KBM-7 (cell line): ENCODE results near the gene SMCO2.

Experiments
- DNase-seq: peaks from one replicate; pipeline ENCODE4 v3.0.0-alpha.2; 2015
- in situ Hi-C: fragments of 300-500 bp; cut with MboI; formaldehyde crosslinking; loops from 2 replicates; pipeline ENCODE4 v1.14.3; 2020; ENCODE audit warnings: low sequenced_read_pairs, low pct_unique_long_range_greater_than_20kb, mixed read lengths

SMCO2 gene

GRCh38 chr12:27449893-27450534 is 3.5 kb downstream of the SMCO2 start:
- in situ Hi-C loops, result no loop called here
- DNase-seq, result no peak

GRCh38 chr12:27451036-27451825 is 4.7 kb downstream of the SMCO2 start:
- in situ Hi-C loops, result no loop called here
- no peak for DNase-seq

GRCh38 chr12:27453421-27453820 is 6.9 kb downstream of the SMCO2 start:
- in situ Hi-C loops, result no loop called here
- no peak for DNase-seq

GRCh38 chr12:27455589-27455988 is 9.1 kb downstream of the SMCO2 start:
- in situ Hi-C loops, result no loop called here
- DNase-seq, result no peak

- in situ Hi-C loops, result no loop called here
- DNase-seq, result no peak
These were observed 10.1 kb downstream of the SMCO2 start for GRCh38 chr12:27456618-27457017.

- in situ Hi-C loops, result no loop called here
- DNase-seq, result peak; percentile 91
These were observed 14.0 kb downstream of the SMCO2 start for GRCh38 chr12:27460471-27460978.

GRCh38 chr12:27462151-27462694 is 15.7 kb downstream of the SMCO2 start:
- in situ Hi-C loops, result no loop called here
- peak; percentile 30 for DNase-seq

GRCh38 chr12:27462851-27463250 is 16.3 kb downstream of the SMCO2 start:
- in situ Hi-C loops, result no loop called here
- DNase-seq, result no peak

GRCh38 chr12:27463511-27464219 is 17.1 kb downstream of the SMCO2 start:
- no peak for DNase-seq
- in situ Hi-C loops, result no loop called here

- in situ Hi-C loops, result no loop called here
- DNase-seq, result peak; percentile 44
These were observed 17.7 kb downstream of the SMCO2 start for GRCh38 chr12:27464220-27464554.

- no peak for DNase-seq
- in situ Hi-C loops, result no loop called here
These were observed 21.1 kb downstream of the SMCO2 start for GRCh38 chr12:27467641-27468040.

GRCh38 chr12:27468241-27468640 is 21.7 kb downstream of the SMCO2 start:
- DNase-seq, result no peak
- in situ Hi-C loops, result no loop called here

- DNase-seq, result no peak
- in situ Hi-C loops, result no loop called here
These were observed 22.7 kb downstream of the SMCO2 start for GRCh38 chr12:27469176-27469736.

GRCh38 chr12:27472604-27473003 is 26.1 kb downstream of the SMCO2 start:
- DNase-seq, result peak; percentile 39
- in situ Hi-C loops, result no loop called here

- in situ Hi-C loops, result no loop called here
- DNase-seq, result no peak
These were observed 27.8 kb downstream of the SMCO2 start for GRCh38 chr12:27474344-27474743.

GRCh38 chr12:27477049-27477448 is 30.5 kb downstream of the SMCO2 start:
- DNase-seq, result no peak

GRCh38 chr12:27478949-27479348 is 32.4 kb downstream of the SMCO2 start:
- no peak for DNase-seq
- in situ Hi-C loops, result no loop called here

More at GRCh38 chr12:27477049-27477448, 30.5 kb downstream of the SMCO2 start:
- in situ Hi-C loops, result no loop called here

GRCh38 chr12:27480016-27480415 is 33.5 kb downstream of the SMCO2 start:
- in situ Hi-C loops, result no loop called here
- peak; percentile 83 for DNase-seq

- DNase-seq, result no peak
- in situ Hi-C loops, result no loop called here
These were observed 40.4 kb downstream of the SMCO2 start for GRCh38 chr12:27486961-27487360.
